ENCODE measurements around the gene LAMP1. TPM values are rescaled to one million over a fixed set of nuclear protein-coding genes. Genes with fewer than 3 reads are reported as not detected.

Gene LAMP1
- total RNA-seq, 1 donor from 2014 or later: 152 TPM

DNA sequence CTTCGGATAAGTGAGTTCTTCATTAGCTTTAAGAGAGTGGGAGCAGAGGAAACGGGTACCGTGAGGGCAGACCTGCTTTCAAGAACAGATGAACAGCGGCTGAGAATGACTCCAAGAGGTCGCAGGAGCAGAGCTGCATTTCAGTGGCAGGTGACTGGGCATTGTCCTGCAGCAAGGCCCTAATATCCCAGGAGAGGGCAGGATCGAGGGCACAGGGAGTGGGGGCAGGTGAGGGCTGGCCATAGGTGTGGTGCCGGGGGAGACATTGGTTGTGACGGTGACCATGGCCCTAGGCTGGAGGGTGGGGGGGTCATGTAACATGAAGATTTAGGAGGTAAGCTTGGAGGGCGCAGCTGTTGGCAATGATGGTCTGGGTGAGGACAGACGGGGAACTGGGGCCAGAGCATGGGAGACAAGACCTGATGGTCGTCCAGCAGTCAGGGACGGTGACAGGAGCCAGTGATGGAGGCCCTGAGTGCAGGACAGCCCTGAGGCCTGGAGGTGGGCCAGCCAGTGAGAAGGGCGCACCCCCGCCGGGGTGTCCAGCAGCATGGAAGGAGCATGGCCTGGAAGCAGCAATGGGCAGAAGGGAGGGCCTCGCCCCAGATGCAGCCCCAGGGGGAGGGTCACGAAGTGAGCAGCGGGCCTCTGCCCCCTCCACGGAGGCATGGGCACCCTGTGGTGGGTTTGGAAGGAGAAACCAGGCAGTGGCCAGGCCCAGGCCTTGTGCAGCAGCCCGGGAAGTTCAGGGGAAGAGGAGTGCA lies 29.2 kb upstream of the LAMP1 start:
- no peak overlapping the region for H3K4me3 Mint-ChIP-seq
- H3K27ac Mint-ChIP-seq: no peak overlapping the region

DNA sequence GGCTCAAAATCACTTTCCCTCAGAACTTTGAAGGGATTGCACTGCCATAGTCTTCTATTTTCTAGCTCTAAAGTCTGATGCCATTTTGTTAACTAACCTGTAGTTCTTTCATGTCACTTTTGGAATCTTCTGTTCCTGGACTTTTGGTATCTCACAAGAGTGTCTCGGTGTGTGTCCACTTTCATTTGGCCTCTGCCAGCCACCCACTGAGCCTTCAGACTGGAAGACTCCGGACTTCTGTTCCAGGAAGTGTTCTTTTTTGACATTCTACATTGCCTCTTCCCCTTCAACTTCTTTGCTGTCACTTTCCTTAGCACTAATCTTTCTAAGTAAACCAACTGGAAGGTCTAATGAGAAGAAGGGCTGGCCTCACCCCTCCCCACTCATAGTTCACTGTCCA lies 25.0 kb upstream of the LAMP1 start:
- DNase-seq (ENCODE audit: extremely low spot score, unreplicated experiment): no peak
- Mint-ChIP-seq H3K27me3 (no peaks in the 10 kb centered on the region), H3K9me3 (no peaks in the 10 kb centered on the region), H3K36me3 (peaks cover 12% of the 10 kb centered on the region), H3K4me1 (ENCODE audit: unreplicated experiment) (peaks cover 16% of the 10 kb centered on the region), H3K4me3 (no peak overlapping the region), H3K27ac (peak overlapping the region; percentile 17)
- TF ChIP-seq CTCF (conservative IDR thresholded peaks at IDR 0.05): no peak

More for the DNA sequence above, 29.2 kb upstream of the LAMP1 start:
- no peak for DNase-seq (ENCODE audit: extremely low spot score, unreplicated experiment)
- no peaks in the 10 kb centered on the region for H3K4me1 Mint-ChIP-seq (ENCODE audit: unreplicated experiment)
- H3K27me3 Mint-ChIP-seq: no peaks in the 10 kb centered on the region
- H3K9me3 Mint-ChIP-seq: no peaks in the 10 kb centered on the region
- no peak for TF ChIP-seq CTCF (conservative IDR thresholded peaks at IDR 0.05)
- H3K36me3 Mint-ChIP-seq: peaks cover 12% of the 10 kb centered on the region

- peaks cover 16% of the 10 kb centered on the region for H3K4me1 Mint-ChIP-seq (ENCODE audit: unreplicated experiment)
- no peak for DNase-seq (ENCODE audit: extremely low spot score, unreplicated experiment)
- H3K36me3 Mint-ChIP-seq: peaks cover 9% of the 10 kb centered on the region
- H3K4me3 Mint-ChIP-seq: no peak overlapping the region
- H3K27ac Mint-ChIP-seq: no peak overlapping the region
- H3K27me3 Mint-ChIP-seq: no peaks in the 10 kb centered on the region
- TF ChIP-seq CTCF (conservative IDR thresholded peaks at IDR 0.05): no peak
- H3K9me3 Mint-ChIP-seq: no peaks in the 10 kb centered on the region
These were observed 24.3 kb upstream of the LAMP1 start for GRCh38 chr13:113272701-113273181.

GRCh38 chr13:113273321-113273720 lies 23.7 kb upstream of the LAMP1 start:
- Mint-ChIP-seq H3K9me3 (peaks cover under 1% of the 10 kb centered on the region), H3K36me3 (peaks cover 8% of the 10 kb centered on the region), H3K4me1 (ENCODE audit: unreplicated experiment) (peaks cover 16% of the 10 kb centered on the region), H3K27ac (peak overlapping the region; percentile 40), H3K27me3 (no peaks in the 10 kb centered on the region), H3K4me3 (no peak overlapping the region)
- DNase-seq (ENCODE audit: extremely low spot score, unreplicated experiment): no peak
- TF ChIP-seq CTCF (conservative IDR thresholded peaks at IDR 0.05): no peak

GRCh38 chr13:113273851-113274590 lies 23.0 kb upstream of the LAMP1 start:
- H3K4me1 Mint-ChIP-seq (ENCODE audit: unreplicated experiment): peaks cover 16% of the 10 kb centered on the region
- H3K36me3 Mint-ChIP-seq: peaks cover 4% of the 10 kb centered on the region
- no peak for TF ChIP-seq CTCF (conservative IDR thresholded peaks at IDR 0.05)
- DNase-seq (ENCODE audit: extremely low spot score, unreplicated experiment): no peak
- H3K27me3 Mint-ChIP-seq: no peaks in the 10 kb centered on the region
- H3K9me3 Mint-ChIP-seq: peaks cover 6% of the 10 kb centered on the region
- peak overlapping the region; percentile 17 for H3K4me3 Mint-ChIP-seq
- H3K27ac Mint-ChIP-seq: peak overlapping the region; percentile 83

All from type B pancreatic cell (in vitro differentiated cells).